HepG2 (cell line): ENCODE measurements around the gene STARD10. TPM values are rescaled to one million over a fixed set of nuclear protein-coding genes. Genes with fewer than 3 reads are reported as not detected.

Source experiments
- ATAC-seq: fragments of 200-7000 bp; cut with Tn5 transposase; 3 replicates; pipeline ENCODE4 v1.9.1; 2020; ENCODE audit warnings: mild to moderate bottlenecking, moderate library complexity
- BruUV-seq: library from RNA; stranded (reverse); fragments of 400-500 nt; replicated peaks from 2 replicates; lab custom pipeline; 2021; lab: Mats Ljungman, UMichigan
- CTCF ChIA-PET: fragments of 300-600 bp; formaldehyde crosslinking; extraction: SDS; loops from one replicate; lab custom pipeline; 2021; ENCODE audit warnings: low total read pairs, inconsistent platforms, low intra/inter-chr PET ratio; lab: Yijun Ruan, JAX
- POLR2A ChIA-PET: fragments of 350-600 bp; sonication (Branson Sonifier 250); formaldehyde crosslinking; loops from one replicate; lab custom pipeline; 2020; ENCODE audit warnings: antibody characterized with exemption, inconsistent platforms; lab: Yijun Ruan, JAX
- DNase-seq: peaks from one replicate; pipeline ENCODE4 v3.0.0-alpha.2; 2015; ENCODE audit warnings: low spot score
- FAIRE-seq: peaks from 3 replicates; lab custom pipeline; 2011; peaks lifted over from hg19 to GRCh38; lab: Jason Lieb, UNC
- H2AFZ ChIP-seq: one replicate; pipeline ENCODE4 v1.6.1; 2011; ENCODE audit warnings: low read length, inconsistent platforms
- H3K27ac ChIP-seq: fragments of 300-600 bp; 3 replicates; pipeline ENCODE4 v1.8.0; 2011; ENCODE audit warnings: mixed run types, mild to moderate bottlenecking, mixed read lengths, low read length, inconsistent platforms; ENCODE audit not compliant: insufficient read depth; ENCODE audit errors: extremely low read length
- H3K27me3 ChIP-seq, 2 experiments: fragments of 200-600 bp in 1 of 2; 2 replicates in 1 of 2; 3 replicates in 1 of 2; pipeline versions ENCODE4 v1.6.0 to v1.8.0; 2011; ENCODE audit warnings: low read length in 2 of 2, mild to moderate bottlenecking in 2 of 2, moderate library complexity in 2 of 2, inconsistent platforms in 1 of 2; ENCODE audit not compliant: insufficient read depth in 2 of 2, control insufficient read depth in 1 of 2
- H3K36me3 ChIP-seq, 2 experiments: fragments of 200-600 bp in 1 of 2; replicated peaks in 1 of 2; 2 replicates in 1 of 2; 3 replicates in 1 of 2; pipeline versions ENCODE4 v1.5.1 to v1.8.0; 2011; ENCODE audit warnings: low read length in 2 of 2, inconsistent platforms in 1 of 2; ENCODE audit not compliant: insufficient read depth in 2 of 2, control insufficient read depth in 1 of 2
- H3K4me1 ChIP-seq: 2 replicates; pipeline ENCODE4 v1.5.1; 2012; ENCODE audit warnings: low read length, inconsistent platforms; ENCODE audit not compliant: insufficient read depth
- H3K4me2 ChIP-seq: 2 replicates; pipeline ENCODE4 v1.6.0; 2011; ENCODE audit warnings: low read depth, low read length, inconsistent platforms
- H3K4me3 ChIP-seq, 3 experiments: fragments of 200-600 bp in 1 of 3; sonication (generic), shearing (Covaris generic) in 1 of 3; replicated peaks in 1 of 3; 2 replicates each; pipeline ENCODE4 v1.5.1; 2011 to 2016; ENCODE audit warnings: low read length in 3 of 3, inconsistent platforms in 2 of 3, low read depth in 2 of 3, mild to moderate bottlenecking in 2 of 3, control low read depth in 1 of 3, mixed read lengths in 1 of 3; ENCODE audit not compliant: insufficient read depth in 1 of 3
- H3K79me2 ChIP-seq: one replicate; pipeline ENCODE4 v1.6.1; 2011; ENCODE audit warnings: low read length, inconsistent platforms; ENCODE audit not compliant: insufficient read depth
- H3K9ac ChIP-seq: 2 replicates; pipeline ENCODE4 v1.6.0; 2011; ENCODE audit warnings: mild to moderate bottlenecking, low read depth, low read length, inconsistent platforms; ENCODE audit not compliant: insufficient read depth
- H3K9me3 ChIP-seq: 2 replicates; pipeline ENCODE4 v1.5.1; 2012; ENCODE audit warnings: mild to moderate bottlenecking, low read length
- H4K20me1 ChIP-seq: 2 replicates; pipeline ENCODE4 v1.6.0; 2011; ENCODE audit warnings: inconsistent platforms, mild to moderate bottlenecking, low read length, moderate library complexity; ENCODE audit not compliant: insufficient read depth
- ARID5B ChIP-seq: IDR thresholded peaks from 2 replicates; pipeline ENCODE4 v1.4.0; 2020; ENCODE audit warnings: mild to moderate bottlenecking, missing genetic modification reagents
- CHD2 ChIP-seq: IDR thresholded peaks from 2 replicates; pipeline ENCODE4 v1.6.1; 2011; ENCODE audit warnings: low read depth, low read length, improper control_type of control experiment
- ERF ChIP-seq: IDR thresholded peaks from 2 replicates; pipeline ENCODE4 v1.6.1; 2018; ENCODE audit warnings: missing biosample characterization, missing genetic modification reagents
- FOXA1 ChIP-seq, 2 experiments: fragments of 450-650 bp in 1 of 2; sonication (generic) in 1 of 2; formaldehyde crosslinking in 1 of 2; IDR thresholded peaks; 2 replicates each; pipeline versions ENCODE4 v1.4.0 to v1.6.1; 2016 to 2020; ENCODE audit warnings: missing genetic modification reagents in 1 of 2
- GATAD2A ChIP-seq: IDR thresholded peaks from 2 replicates; pipeline ENCODE4 v1.6.1; 2016
- KAT2B ChIP-seq: fragments of 150-350 bp; IDR thresholded peaks from 2 replicates; pipeline ENCODE4 v1.6.1; 2014; ENCODE audit warnings: low read depth, low read length, borderline replicate concordance
- MED8 ChIP-seq: sonication (generic); formaldehyde crosslinking; IDR thresholded peaks from 2 replicates; pipeline ENCODE4 v1.8.1; 2023; ENCODE audit warnings: mild to moderate bottlenecking, missing genetic modification reagents; ENCODE audit not compliant: insufficient replicate concordance
- MTF2 ChIP-seq: sonication (generic); formaldehyde crosslinking; IDR thresholded peaks from 2 replicates; pipeline ENCODE4 v1.5.0; 2020; ENCODE audit warnings: missing genetic modification reagents, borderline replicate concordance
- RNF2 ChIP-seq: fragments of 450-650 bp; conservative IDR thresholded peaks from 2 replicates; pipeline ENCODE4 v1.6.1; 2016; ENCODE audit warnings: low read depth
- SMAD1 ChIP-seq: sonication (generic); formaldehyde crosslinking; IDR thresholded peaks from 2 replicates; pipeline ENCODE4 v1.4.0; 2020; ENCODE audit warnings: missing genetic modification reagents, low read depth, mild to moderate bottlenecking, borderline replicate concordance
- TOPORS ChIP-seq: sonication (generic); formaldehyde crosslinking; IDR thresholded peaks from 2 replicates; pipeline ENCODE4 v1.8.0; 2023; ENCODE audit warnings: mild to moderate bottlenecking, missing genetic modification reagents
- ZNF362 ChIP-seq: sonication (generic); formaldehyde crosslinking; IDR thresholded peaks from 2 replicates; pipeline ENCODE4 v1.4.0; 2020; ENCODE audit warnings: missing genetic modification reagents, mild to moderate bottlenecking, borderline replicate concordance
- ZNF367 ChIP-seq: sonication (generic); formaldehyde crosslinking; IDR thresholded peaks from 2 replicates; pipeline ENCODE4 v1.4.0; 2020; ENCODE audit warnings: missing genetic modification reagents, borderline replicate concordance
- ZNF556 ChIP-seq: sonication (generic); formaldehyde crosslinking; IDR thresholded peaks from 2 replicates; pipeline ENCODE4 v1.4.0; 2020; ENCODE audit warnings: mild to moderate bottlenecking, missing genetic modification reagents, borderline replicate concordance
- ZNF607 ChIP-seq: sonication (generic); formaldehyde crosslinking; IDR thresholded peaks from 2 replicates; pipeline ENCODE4 v1.5.1; 2020; ENCODE audit warnings: missing genetic modification reagents, mild to moderate bottlenecking, borderline replicate concordance
- ZNF670 ChIP-seq: sonication (generic); formaldehyde crosslinking; IDR thresholded peaks from 2 replicates; pipeline ENCODE4 v1.8.0; 2022; ENCODE audit warnings: mild to moderate bottlenecking, missing genetic modification reagents, borderline replicate concordance
- ZNF710 ChIP-seq: sonication (generic); formaldehyde crosslinking; IDR thresholded peaks from 2 replicates; pipeline ENCODE4 v1.5.0; 2020; ENCODE audit warnings: mild to moderate bottlenecking, missing genetic modification reagents, borderline replicate concordance
- ZNF816 ChIP-seq: sonication (generic); formaldehyde crosslinking; IDR thresholded peaks from 2 replicates; pipeline ENCODE4 v1.8.0; 2022; ENCODE audit warnings: missing genetic modification reagents, mild to moderate bottlenecking, borderline replicate concordance
- whole genome bisulfite sequencing: methylation state at CpG from one replicate; pipeline ENCODE4 v1.1.6; 2017; ENCODE audit warnings: low lambda C conversion rate; 5-methylcytosine and 5-hydroxymethylcytosine counted together
- in situ Hi-C: cut with HindIII; loops from 2 replicates; pipeline ENCODE4 v1.10.0; 2017; ENCODE audit warnings: low pct_unique_long_range_greater_than_20kb; ENCODE audit not compliant: extremely low pct_ligation_motif_present
- intact Hi-C: fragments of 100-400 bp; cut with micrococcal nuclease; formaldehyde crosslinking; loops from one replicate; pipeline ENCODE4 v1.10.0; 2022; ENCODE audit not compliant: unreplicated experiment
- polyA plus RNA-seq, 8 experiments: library from polyadenylated mRNA; depleted of rRNA in 3 of 8; stranded (reverse) in 7 of 8; unstranded in 1 of 8; fragments of >200 nt; fragmentation: Illumina TruSeq in 4 of 8; extraction: Trizol in 4 of 8; gene quantifications; 2 replicates each; pipeline versions ENCODE4 v1.2.1 to v1.2.3, GENCODE V29; 2011 to 2016; ENCODE audit warnings: low read depth in 4 of 8, missing spikeins in 1 of 8, mixed read lengths in 1 of 8; ENCODE audit not compliant: insufficient read depth in 1 of 8
- total RNA-seq, 5 experiments: library from RNA; depleted of rRNA; stranded (reverse); fragments of >200 nt; fragmentation: Illumina TruSeq; extraction: Trizol; gene quantifications; 2 replicates each; pipeline ENCODE4 v1.2.3, GENCODE V29; 2016; ENCODE audit warnings: low read depth in 1 of 5

The STARD10 gene
- total and polyA plus RNA-seq, 2 of the 13 experiments (the other 11 are each of a cell fraction or from before 2014, with no cell fraction given) = 260 to 341 TPM

- ATAC-seq (no peak), FAIRE-seq (no peak), DNase-seq (no peak)
- no peaks in the 10 kb centered on the region for H4K20me1 ChIP-seq
- no peak overlapping the region for H3K9ac ChIP-seq
- H3K9me3 ChIP-seq = no peaks in the 10 kb centered on the region
- CTCF ChIA-PET = no interaction called here
- no peak overlapping the region for H3K27ac ChIP-seq
- H3K27me3 ChIP-seq = no peaks in the 10 kb centered on the region
- no peak overlapping the region for H3K4me2 ChIP-seq
- intact Hi-C loops (no loop called here), in situ Hi-C loops (no loop called here)
- H3K36me3 ChIP-seq = no peaks in the 10 kb centered on the region
- H3K4me3 ChIP-seq = no peak overlapping the region
- H3K4me1 ChIP-seq = peaks cover 15% of the 10 kb centered on the region
- no peaks in the 10 kb centered on the region for H3K79me2 ChIP-seq
- no peak overlapping the region for H2AFZ ChIP-seq
- 78% methylated on average over 6 of the region's 6 CpGs for WGBS
- BruUV-seq = no TSS peak
- POLR2A ChIA-PET = interaction anchor here (0.9 kb wide), 1 partner anchor 9 kb away, joined by 3 read pairs; the partner anchor contains the start of gene STARD10
- TF ChIP-seq TOPORS (CRISPR knock-in tag) = no peak
- no peak for TF ChIP-seq ZNF670
- no peak for TF ChIP-seq CHD2
- no peak for TF ChIP-seq ERF (CRISPR knock-in tag)
- no peak for TF ChIP-seq FOXA1 (IDR thresholded peaks at IDR 0.05)
- no peak for TF ChIP-seq FOXA1 (CRISPR knock-in tag; IDR thresholded peaks at IDR 0.05)
- TF ChIP-seq ZNF362 (CRISPR knock-in tag) = no peak
- no peak for TF ChIP-seq MED8
- no peak for TF ChIP-seq ZNF367 (CRISPR knock-in tag)
- TF ChIP-seq SMAD1 (CRISPR knock-in tag) = no peak
- no peak for TF ChIP-seq ZNF556 (CRISPR knock-in tag)
- TF ChIP-seq GATAD2A (CRISPR knock-in tag) = no peak
- no peak for TF ChIP-seq ZNF710 (CRISPR knock-in tag)
- TF ChIP-seq MTF2 (CRISPR knock-in tag) = no peak
- no peak for TF ChIP-seq ZNF816
- TF ChIP-seq KAT2B = no peak
- no peak for TF ChIP-seq RNF2
- TF ChIP-seq ZNF607 (CRISPR knock-in tag) = no peak
- no peak for TF ChIP-seq ARID5B
These were observed 9.0 kb upstream of the STARD10 start for GRCh38 chr11:72802822-72803221.
